HepG2 (cell line): ENCODE results near the gene BMP8B. TPM values are rescaled to one million over a fixed set of nuclear protein-coding genes. Genes with fewer than 3 reads are reported as not detected.
A peak's percentile ranks its signal among the peaks of the same experiment; 100 is the strongest.
"Not testable (repeated sequence)": the region's sequence is repeated elsewhere in the genome, so short reads cannot be mapped to it uniquely, and the experiment has no call there.

Experiments
- ATAC-seq: fragments of 200-7000 bp; cut with Tn5 transposase; 3 replicates; pipeline ENCODE4 v1.9.1; 2020; ENCODE audit warnings: mild to moderate bottlenecking, moderate library complexity
- BruUV-seq: library from RNA; stranded (reverse); fragments of 400-500 nt; replicated peaks from 2 replicates; lab custom pipeline; 2021; lab: Mats Ljungman, UMichigan
- CTCF ChIA-PET: fragments of 300-600 bp; formaldehyde crosslinking; extraction: SDS; loops from one replicate; lab custom pipeline; 2021; ENCODE audit warnings: low total read pairs, inconsistent platforms, low intra/inter-chr PET ratio; lab: Yijun Ruan, JAX
- POLR2A ChIA-PET: fragments of 350-600 bp; sonication (Branson Sonifier 250); formaldehyde crosslinking; loops from one replicate; lab custom pipeline; 2020; ENCODE audit warnings: antibody characterized with exemption, inconsistent platforms; lab: Yijun Ruan, JAX
- DNase-seq: peaks from one replicate; pipeline ENCODE4 v3.0.0-alpha.2; 2015; ENCODE audit warnings: low spot score
- FAIRE-seq: peaks from 3 replicates; lab custom pipeline; 2011; peaks lifted over from hg19 to GRCh38; lab: Jason Lieb, UNC
- H2AFZ ChIP-seq: one replicate; pipeline ENCODE4 v1.6.1; 2011; ENCODE audit warnings: low read length, inconsistent platforms
- H3K27ac ChIP-seq: fragments of 300-600 bp; 3 replicates; pipeline ENCODE4 v1.8.0; 2011; ENCODE audit warnings: mixed run types, mild to moderate bottlenecking, mixed read lengths, low read length, inconsistent platforms; ENCODE audit not compliant: insufficient read depth; ENCODE audit errors: extremely low read length
- H3K27me3 ChIP-seq, 2 experiments: fragments of 200-600 bp in 1 of 2; 2 replicates in 1 of 2; 3 replicates in 1 of 2; pipeline versions ENCODE4 v1.6.0 to v1.8.0; 2011; ENCODE audit warnings: low read length in 2 of 2, mild to moderate bottlenecking in 2 of 2, moderate library complexity in 2 of 2, inconsistent platforms in 1 of 2; ENCODE audit not compliant: insufficient read depth in 2 of 2, control insufficient read depth in 1 of 2
- H3K36me3 ChIP-seq, 2 experiments: fragments of 200-600 bp in 1 of 2; replicated peaks in 1 of 2; 2 replicates in 1 of 2; 3 replicates in 1 of 2; pipeline versions ENCODE4 v1.5.1 to v1.8.0; 2011; ENCODE audit warnings: low read length in 2 of 2, inconsistent platforms in 1 of 2; ENCODE audit not compliant: insufficient read depth in 2 of 2, control insufficient read depth in 1 of 2
- H3K4me1 ChIP-seq: 2 replicates; pipeline ENCODE4 v1.5.1; 2012; ENCODE audit warnings: low read length, inconsistent platforms; ENCODE audit not compliant: insufficient read depth
- H3K4me2 ChIP-seq: 2 replicates; pipeline ENCODE4 v1.6.0; 2011; ENCODE audit warnings: low read depth, low read length, inconsistent platforms
- H3K4me3 ChIP-seq, 3 experiments: fragments of 200-600 bp in 1 of 3; sonication (generic), shearing (Covaris generic) in 1 of 3; replicated peaks in 1 of 3; 2 replicates each; pipeline ENCODE4 v1.5.1; 2011 to 2016; ENCODE audit warnings: low read length in 3 of 3, inconsistent platforms in 2 of 3, low read depth in 2 of 3, mild to moderate bottlenecking in 2 of 3, control low read depth in 1 of 3, mixed read lengths in 1 of 3; ENCODE audit not compliant: insufficient read depth in 1 of 3
- H3K79me2 ChIP-seq: one replicate; pipeline ENCODE4 v1.6.1; 2011; ENCODE audit warnings: low read length, inconsistent platforms; ENCODE audit not compliant: insufficient read depth
- H3K9ac ChIP-seq: 2 replicates; pipeline ENCODE4 v1.6.0; 2011; ENCODE audit warnings: mild to moderate bottlenecking, low read depth, low read length, inconsistent platforms; ENCODE audit not compliant: insufficient read depth
- H3K9me3 ChIP-seq: 2 replicates; pipeline ENCODE4 v1.5.1; 2012; ENCODE audit warnings: mild to moderate bottlenecking, low read length
- H4K20me1 ChIP-seq: 2 replicates; pipeline ENCODE4 v1.6.0; 2011; ENCODE audit warnings: inconsistent platforms, mild to moderate bottlenecking, low read length, moderate library complexity; ENCODE audit not compliant: insufficient read depth
- CTCF ChIP-seq: sonication (generic); formaldehyde crosslinking; IDR thresholded peaks from 2 replicates; pipeline ENCODE4 v1.5.0; 2020; ENCODE audit warnings: mild to moderate bottlenecking, missing genetic modification reagents, moderate library complexity
- WGBS: methylation state at CpG from one replicate; pipeline ENCODE4 v1.1.6; 2017; ENCODE audit warnings: low lambda C conversion rate; 5-methylcytosine and 5-hydroxymethylcytosine counted together
- in situ Hi-C: cut with HindIII; loops from 2 replicates; pipeline ENCODE4 v1.10.0; 2017; ENCODE audit warnings: low pct_unique_long_range_greater_than_20kb; ENCODE audit not compliant: extremely low pct_ligation_motif_present
- intact Hi-C: fragments of 100-400 bp; cut with micrococcal nuclease; formaldehyde crosslinking; loops from one replicate; pipeline ENCODE4 v1.10.0; 2022; ENCODE audit not compliant: unreplicated experiment
- polyA plus RNA-seq, 8 experiments: library from polyadenylated mRNA; depleted of rRNA in 3 of 8; stranded (reverse) in 7 of 8; unstranded in 1 of 8; fragments of >200 nt; fragmentation: Illumina TruSeq in 4 of 8; extraction: Trizol in 4 of 8; gene quantifications; 2 replicates each; pipeline versions ENCODE4 v1.2.1 to v1.2.3, GENCODE V29; 2011 to 2016; ENCODE audit warnings: low read depth in 4 of 8, missing spikeins in 1 of 8, mixed read lengths in 1 of 8; ENCODE audit not compliant: insufficient read depth in 1 of 8
- total RNA-seq, 5 experiments: library from RNA; depleted of rRNA; stranded (reverse); fragments of >200 nt; fragmentation: Illumina TruSeq; extraction: Trizol; gene quantifications; 2 replicates each; pipeline ENCODE4 v1.2.3, GENCODE V29; 2016; ENCODE audit warnings: low read depth in 1 of 5

Gene BMP8B
- total and polyA plus RNA-seq, 2 of the 13 experiments (the other 11 are each of a cell fraction or from before 2014, with no cell fraction given) = 0.29 to 0.41 TPM

GRCh38 chr1:39786303-39787107 lies 2.2 kb downstream of the BMP8B start:
- intact Hi-C loops, H3K4me3 ChIP-seq, H3K9me3 ChIP-seq, H2AFZ ChIP-seq, H3K4me2 ChIP-seq, H3K79me2 ChIP-seq, CTCF ChIA-PET, FAIRE-seq, H3K36me3 ChIP-seq, H3K9ac ChIP-seq, BruUV-seq, H3K27ac ChIP-seq, H4K20me1 ChIP-seq, H3K4me1 ChIP-seq, DNase-seq, in situ Hi-C loops, POLR2A ChIA-PET: not testable (repeated sequence)
- peaks cover 0 to 15% of the 10 kb centered on the region in 2 experiments; a peak in 3 of 5 replicates for H3K27me3 ChIP-seq
- 13% methylated on average over 3 of the region's 12 CpGs for WGBS
- peak; percentile 26 for ATAC-seq
- TF ChIP-seq CTCF (CRISPR knock-in tag) = peak; percentile 35; the same call in 1 of the 2 replicates

GRCh38 chr1:39782685-39783084 lies 6.0 kb downstream of the BMP8B start:
- in situ Hi-C loops, H3K4me1 ChIP-seq, DNase-seq, ATAC-seq, H3K9ac ChIP-seq, H3K79me2 ChIP-seq, CTCF ChIA-PET, intact Hi-C loops, H2AFZ ChIP-seq, H3K36me3 ChIP-seq, H3K9me3 ChIP-seq, BruUV-seq, H3K27ac ChIP-seq, FAIRE-seq, H3K4me2 ChIP-seq, H4K20me1 ChIP-seq, H3K4me3 ChIP-seq, POLR2A ChIA-PET: not testable (repeated sequence)
- WGBS = 76% methylated on average over 10 of the region's 10 CpGs
- H3K27me3 ChIP-seq = peaks cover 0 to 15% of the 10 kb centered on the region in 2 experiments; a peak in 3 of 5 replicates
